Measurements from ENCODE around the gene EFNB2.

Gene EFNB2

GRCh38 chr13:106498571-106498970 lies 36.9 kb downstream of the EFNB2 start:
- peak in 1 of 2 experiments; percentile 51 for DNase-seq

- DNase-seq: peak; percentile 62 to 71
These were observed 37.3 kb downstream of the EFNB2 start for GRCh38 chr13:106498158-106498557.

- no peak for DNase-seq
These were observed 38.4 kb downstream of the EFNB2 start for GRCh38 chr13:106497079-106497478.

GRCh38 chr13:106496072-106496997 lies 39.1 kb downstream of the EFNB2 start:
- DNase-seq: no peak

GRCh38 chr13:106494936-106495335 lies 40.5 kb downstream of the EFNB2 start:
- no peak for DNase-seq

GRCh38 chr13:106494506-106494905 lies 41.0 kb downstream of the EFNB2 start:
- DNase-seq: no peak

GRCh38 chr13:106493533-106494220 lies 41.8 kb downstream of the EFNB2 start:
- DNase-seq: peak; percentile 99 to 100

GRCh38 chr13:106492588-106493475 lies 42.6 kb downstream of the EFNB2 start:
- no peak for DNase-seq

- no peak for DNase-seq
These were observed 43.4 kb downstream of the EFNB2 start for GRCh38 chr13:106491928-106492587.

GRCh38 chr13:106491463-106491862 lies 44.0 kb downstream of the EFNB2 start:
- DNase-seq: no peak

GRCh38 chr13:106490569-106491321 lies 44.7 kb downstream of the EFNB2 start:
- DNase-seq: no peak

- DNase-seq: no peak
These were observed 45.5 kb downstream of the EFNB2 start for GRCh38 chr13:106489849-106490568.

GRCh38 chr13:106488686-106489085 lies 46.8 kb downstream of the EFNB2 start:
- no peak for DNase-seq

GRCh38 chr13:106488076-106488475 lies 47.4 kb downstream of the EFNB2 start:
- DNase-seq: no peak

GRCh38 chr13:106487129-106487528 lies 48.3 kb downstream of the EFNB2 start:
- DNase-seq: no peak

GRCh38 chr13:106486287-106486686 lies 49.2 kb downstream of the EFNB2 start:
- no peak for DNase-seq

- DNase-seq: peak; percentile 23 to 33
These were observed 50.8 kb downstream of the EFNB2 start for GRCh38 chr13:106484537-106485193.

GRCh38 chr13:106484084-106484483 lies 51.4 kb downstream of the EFNB2 start:
- DNase-seq: no peak

GRCh38 chr13:106481919-106482318 lies 53.5 kb downstream of the EFNB2 start:
- no peak for DNase-seq

GRCh38 chr13:106480351-106480910 lies 55.0 kb downstream of the EFNB2 start:
- no peak for DNase-seq
